GM08714 (cell line): ENCODE results near the gene ZFYVE21.

ENCODE experiments used
- H3K4me3 ChIP-seq: fragments of 200-500 bp; sonication (Bioruptor generic); 2 replicates; pipeline ENCODE4 v1.5.1; 2014; ENCODE audit warnings: mild to moderate bottlenecking, low read length, inconsistent platforms
- ZNF274 ChIP-seq: IDR thresholded peaks from 2 replicates; pipeline ENCODE4 v1.6.1; 2012; ENCODE audit warnings: mild to moderate bottlenecking, low read depth, low read length

The ZFYVE21 gene

GRCh38 chr14:103697603-103698379, 17.8 kb upstream of the ZFYVE21 start:
- TF ChIP-seq ZNF274, result no peak
- no peak overlapping the region for H3K4me3 ChIP-seq

- H3K4me3 ChIP-seq, result no peak overlapping the region
- TF ChIP-seq ZNF274, result no peak
Measured at GRCh38 chr14:103698380-103699260, 17.0 kb upstream of the ZFYVE21 start.

- no peak for TF ChIP-seq ZNF274
- H3K4me3 ChIP-seq, result no peak overlapping the region
Measured at GRCh38 chr14:103699261-103699661, 16.3 kb upstream of the ZFYVE21 start.

GRCh38 chr14:103699901-103700752, 15.5 kb upstream of the ZFYVE21 start:
- TF ChIP-seq ZNF274, result no peak
- no peak overlapping the region for H3K4me3 ChIP-seq

- no peak for TF ChIP-seq ZNF274
- no peak overlapping the region for H3K4me3 ChIP-seq
Measured at GRCh38 chr14:103700753-103701490, 14.7 kb upstream of the ZFYVE21 start.

GRCh38 chr14:103702095-103702494, 13.5 kb upstream of the ZFYVE21 start:
- H3K4me3 ChIP-seq, result no peak overlapping the region
- no peak for TF ChIP-seq ZNF274

- no peak for TF ChIP-seq ZNF274
Measured at GRCh38 chr14:103702497-103703432, 12.8 kb upstream of the ZFYVE21 start.

GRCh38 chr14:103703433-103704385, 11.9 kb upstream of the ZFYVE21 start:
- TF ChIP-seq ZNF274, result no peak
- H3K4me3 ChIP-seq, result no peak overlapping the region

More at GRCh38 chr14:103702497-103703432, 12.8 kb upstream of the ZFYVE21 start:
- H3K4me3 ChIP-seq, result no peak overlapping the region

- no peak for TF ChIP-seq ZNF274
- no peak overlapping the region for H3K4me3 ChIP-seq
Measured at GRCh38 chr14:103704708-103705107, 10.9 kb upstream of the ZFYVE21 start.

GRCh38 chr14:103705118-103705503, 10.5 kb upstream of the ZFYVE21 start:
- no peak overlapping the region for H3K4me3 ChIP-seq
- TF ChIP-seq ZNF274, result no peak

- H3K4me3 ChIP-seq, result no peak overlapping the region
- no peak for TF ChIP-seq ZNF274
Measured at GRCh38 chr14:103705504-103706284, 9.9 kb upstream of the ZFYVE21 start.
